ENCODE data around the gene MPST. TPM values are rescaled to one million over a fixed set of nuclear protein-coding genes. Genes with fewer than 3 reads are reported as not detected.

MPST gene
- total and polyA plus RNA-seq, 4 experiments from 2014 or later = 3.7 to 7.4 (median 5.6) TPM

DNA sequence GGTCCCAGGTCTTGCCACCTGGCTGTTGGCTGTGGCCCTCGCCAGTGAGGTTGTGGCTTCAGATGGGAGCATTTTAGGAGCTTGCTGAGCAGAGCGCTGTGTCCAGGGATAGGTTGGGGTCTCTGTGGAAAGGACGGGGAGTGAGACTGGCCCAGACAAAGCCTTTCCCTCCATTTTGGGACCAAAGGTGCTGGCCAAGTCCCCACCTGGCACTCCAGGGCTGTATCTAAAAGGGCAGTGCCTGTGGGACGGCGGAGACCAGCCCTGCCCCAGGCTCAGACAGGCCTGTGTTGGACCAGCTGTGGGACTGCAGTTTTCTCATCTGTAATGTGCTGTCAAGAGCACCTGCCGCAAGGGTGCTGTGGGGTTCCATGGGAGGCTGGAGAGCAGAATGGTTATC lies 27.0 kb downstream of the MPST start:
- no peaks in the 10 kb centered on the region for H3K36me3 ChIP-seq (ENCODE audit: insufficient read depth, low read length)
- peaks cover 0 to 5% (median under 1%) of the 10 kb centered on the region in 4 donors for H3K4me1 Mint-ChIP-seq
- no peak overlapping the region for H3K27ac Mint-ChIP-seq
- no peak for DNase-seq
- H3K4me3 Mint-ChIP-seq = no peak overlapping the region
- intact Hi-C loops (cut with micrococcal nuclease) = no loop called here
- H3K27me3 Mint-ChIP-seq = peaks cover 0 to 2% of the 10 kb centered on the region in 2 donors
- no peaks in the 10 kb centered on the region for H3K4me1 ChIP-seq (ENCODE audit: insufficient read depth, low read length)
- H3K9me3 ChIP-seq (ENCODE audit: control insufficient read depth in 1 of 2, low read length in 2 of 2) = no peaks in the 10 kb centered on the region
- POLR2A ChIA-PET (ENCODE audit: partially characterized antibody) = no interaction called here
- H3K27me3 ChIP-seq (ENCODE audit: insufficient read depth, low read length) = no peaks in the 10 kb centered on the region
- CTCF ChIA-PET (ENCODE audit: partially characterized antibody) = interaction anchor here (1.0 kb wide), 1 partner anchor 9 kb away, joined by 3 read pairs; no protein-coding TSS in a partner anchor
- no peak overlapping the region for H3K4me3 ChIP-seq (ENCODE audit: low read length in 2 of 2)
- H3K36me3 Mint-ChIP-seq = no peaks in the 10 kb centered on the region
- H3K9me3 Mint-ChIP-seq = peaks cover 0 to 2% (median 0%) of the 10 kb centered on the region in 8 donors
- no peak overlapping the region for H3K27ac ChIP-seq (ENCODE audit: low read depth, low read length)

DNA sequence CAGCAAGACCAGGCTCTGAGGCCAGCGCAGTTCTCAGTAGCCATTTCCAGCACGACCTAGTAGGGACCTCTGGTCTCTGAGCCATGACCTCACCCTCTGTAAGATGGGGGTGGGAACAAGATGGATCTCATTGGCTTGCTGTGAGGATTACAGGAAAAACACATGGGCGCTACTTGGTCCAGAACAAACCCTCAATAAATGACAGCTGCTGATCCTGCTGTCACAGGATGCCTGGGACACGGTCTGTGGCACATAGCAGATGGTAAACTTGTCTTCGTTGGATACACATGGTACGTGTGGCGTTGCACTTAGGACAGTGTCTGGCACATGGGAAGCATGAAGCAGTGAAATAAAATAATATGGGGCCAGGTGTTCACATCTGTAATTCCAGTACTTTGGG lies 27.5 kb downstream of the MPST start:
- H3K36me3 ChIP-seq (ENCODE audit: insufficient read depth, low read length) = no peaks in the 10 kb centered on the region
- intact Hi-C loops (cut with micrococcal nuclease) = no loop called here
- ChIA-PET CTCF (ENCODE audit: partially characterized antibody) (interaction anchor here (1.2 kb wide), 1 partner anchor 152 kb away, joined by 3 read pairs; no protein-coding TSS in a partner anchor), POLR2A (ENCODE audit: partially characterized antibody) (no interaction called here)
- Mint-ChIP-seq H3K4me1 (peaks cover 0 to 5% (median under 1%) of the 10 kb centered on the region in 4 donors), H3K27me3 (no peaks in the 10 kb centered on the region), H3K4me3 (no peak overlapping the region), H3K36me3 (no peaks in the 10 kb centered on the region), H3K9me3 (peaks cover 0 to 2% (median 0%) of the 10 kb centered on the region in 8 donors), H3K27ac (no peak overlapping the region)
- no peaks in the 10 kb centered on the region for H3K9me3 ChIP-seq (ENCODE audit: control insufficient read depth in 1 of 2, low read length in 2 of 2)
- no peak for DNase-seq
- H3K27me3 ChIP-seq (ENCODE audit: insufficient read depth, low read length) = no peaks in the 10 kb centered on the region
- H3K27ac ChIP-seq (ENCODE audit: low read depth, low read length) = no peak overlapping the region
- H3K4me3 ChIP-seq (ENCODE audit: low read length in 2 of 2) = no peak overlapping the region
- H3K4me1 ChIP-seq (ENCODE audit: insufficient read depth, low read length) = peaks cover 2% of the 10 kb centered on the region

DNA sequence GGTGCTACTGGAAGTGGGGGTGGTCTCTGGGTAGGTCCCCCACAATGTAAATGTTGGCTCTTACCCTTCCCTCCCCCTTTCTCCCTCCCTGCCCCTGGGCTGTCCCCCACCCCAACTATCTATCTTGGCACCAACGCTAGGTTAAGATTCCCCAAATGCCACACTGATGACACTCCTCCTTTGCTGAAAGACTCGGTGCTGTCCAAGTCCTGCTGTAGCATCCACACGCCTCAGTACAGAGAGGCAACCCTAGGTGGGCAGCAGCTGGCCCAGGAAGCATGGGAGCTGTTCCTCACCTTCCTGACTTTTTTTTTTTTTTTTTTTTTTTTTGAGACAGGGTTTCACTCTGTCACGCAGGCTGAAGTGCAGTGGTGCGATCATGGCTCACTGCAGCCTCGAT lies 28.6 kb downstream of the MPST start:
- intact Hi-C loops (cut with micrococcal nuclease) = no loop called here
- peaks cover 13% of the 10 kb centered on the region for H3K4me1 ChIP-seq (ENCODE audit: insufficient read depth, low read length)
- Mint-ChIP-seq H3K27ac (no peak overlapping the region), H3K4me1 (peaks cover 4 to 16% (median 7%) of the 10 kb centered on the region in 4 donors), H3K9me3 (no peaks in the 10 kb centered on the region), H3K36me3 (no peaks in the 10 kb centered on the region), H3K4me3 (no peak overlapping the region), H3K27me3 (no peaks in the 10 kb centered on the region)
- H3K27me3 ChIP-seq (ENCODE audit: insufficient read depth, low read length) = no peaks in the 10 kb centered on the region
- no peak overlapping the region for H3K4me3 ChIP-seq (ENCODE audit: low read length in 2 of 2)
- DNase-seq = no peak
- ChIA-PET CTCF (ENCODE audit: partially characterized antibody) (interaction anchor here (0.7 to 1.2 kb wide), 2 partner anchors 151 to 553 kb away, joined by 3 to 5 read pairs; no protein-coding TSS in a partner anchor), POLR2A (ENCODE audit: partially characterized antibody) (no interaction called here)
- H3K9me3 ChIP-seq (ENCODE audit: control insufficient read depth in 1 of 2, low read length in 2 of 2) = no peaks in the 10 kb centered on the region
- no peaks in the 10 kb centered on the region for H3K36me3 ChIP-seq (ENCODE audit: insufficient read depth, low read length)
- H3K27ac ChIP-seq (ENCODE audit: low read depth, low read length) = no peak overlapping the region

DNA sequence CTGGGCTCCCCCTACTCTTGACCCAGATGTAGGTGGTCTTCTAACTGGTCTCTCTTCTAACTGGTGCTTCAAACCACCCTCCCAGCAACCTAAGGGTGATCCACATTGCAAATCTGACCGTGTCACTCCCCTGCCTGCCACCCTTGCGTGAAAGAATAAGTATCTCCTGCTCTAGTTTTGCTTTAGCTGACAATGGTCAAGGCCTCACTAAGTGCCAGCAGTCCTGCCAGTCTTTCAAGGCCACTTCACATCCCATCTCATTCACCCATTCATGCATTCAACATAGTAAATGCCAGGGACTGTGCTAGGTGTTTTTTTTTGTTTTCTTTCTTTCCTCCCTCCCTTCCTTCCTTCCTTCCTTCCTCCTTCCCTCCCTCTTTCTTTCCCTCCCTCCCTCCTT lies 29.7 kb downstream of the MPST start:
- POLR2A ChIA-PET (ENCODE audit: partially characterized antibody) = no interaction called here
- H3K9me3 Mint-ChIP-seq = no peaks in the 10 kb centered on the region
- peaks cover 14% of the 10 kb centered on the region for H3K4me1 ChIP-seq (ENCODE audit: insufficient read depth, low read length)
- peaks cover 4 to 20% (median 13%) of the 10 kb centered on the region in 4 donors for H3K4me1 Mint-ChIP-seq
- CTCF ChIA-PET (ENCODE audit: partially characterized antibody) = no interaction called here
- intact Hi-C loops (cut with micrococcal nuclease) = no loop called here
- H3K27me3 ChIP-seq (ENCODE audit: insufficient read depth, low read length) = no peaks in the 10 kb centered on the region
- no peak overlapping the region for H3K4me3 ChIP-seq (ENCODE audit: low read length in 2 of 2)
- H3K4me3 Mint-ChIP-seq = no peak overlapping the region
- H3K27ac Mint-ChIP-seq = no peak overlapping the region
- H3K36me3 Mint-ChIP-seq = peaks cover 0 to 4% of the 10 kb centered on the region in 2 donors
- no peaks in the 10 kb centered on the region for H3K9me3 ChIP-seq (ENCODE audit: control insufficient read depth in 1 of 2, low read length in 2 of 2)
- H3K36me3 ChIP-seq (ENCODE audit: insufficient read depth, low read length) = no peaks in the 10 kb centered on the region
- no peak for DNase-seq
- H3K27ac ChIP-seq (ENCODE audit: low read depth, low read length) = no peak overlapping the region
- no peaks in the 10 kb centered on the region for H3K27me3 Mint-ChIP-seq

DNA sequence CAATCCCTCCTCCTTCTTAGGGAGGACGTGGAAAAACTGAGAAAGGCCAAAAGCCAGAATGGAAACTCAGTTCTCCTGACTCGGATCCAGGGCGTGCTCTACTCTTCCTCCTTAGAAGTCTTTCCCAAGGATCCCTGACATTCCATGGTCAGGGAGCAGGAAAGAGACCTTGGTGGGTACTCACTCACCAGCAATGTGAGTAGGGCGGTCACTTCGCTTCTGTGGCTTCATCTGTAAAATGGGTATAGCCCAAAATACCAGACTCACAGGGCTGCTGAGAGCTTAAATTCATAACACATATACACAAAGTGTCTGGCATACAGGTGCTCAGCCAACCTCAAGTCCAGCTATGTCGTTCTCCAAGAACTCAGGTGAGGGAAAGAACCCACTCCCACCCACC lies 31.4 kb downstream of the MPST start:
- H3K27me3 Mint-ChIP-seq = no peaks in the 10 kb centered on the region
- no peak for DNase-seq
- peaks cover 8% of the 10 kb centered on the region for H3K36me3 ChIP-seq (ENCODE audit: insufficient read depth, low read length)

DNA sequence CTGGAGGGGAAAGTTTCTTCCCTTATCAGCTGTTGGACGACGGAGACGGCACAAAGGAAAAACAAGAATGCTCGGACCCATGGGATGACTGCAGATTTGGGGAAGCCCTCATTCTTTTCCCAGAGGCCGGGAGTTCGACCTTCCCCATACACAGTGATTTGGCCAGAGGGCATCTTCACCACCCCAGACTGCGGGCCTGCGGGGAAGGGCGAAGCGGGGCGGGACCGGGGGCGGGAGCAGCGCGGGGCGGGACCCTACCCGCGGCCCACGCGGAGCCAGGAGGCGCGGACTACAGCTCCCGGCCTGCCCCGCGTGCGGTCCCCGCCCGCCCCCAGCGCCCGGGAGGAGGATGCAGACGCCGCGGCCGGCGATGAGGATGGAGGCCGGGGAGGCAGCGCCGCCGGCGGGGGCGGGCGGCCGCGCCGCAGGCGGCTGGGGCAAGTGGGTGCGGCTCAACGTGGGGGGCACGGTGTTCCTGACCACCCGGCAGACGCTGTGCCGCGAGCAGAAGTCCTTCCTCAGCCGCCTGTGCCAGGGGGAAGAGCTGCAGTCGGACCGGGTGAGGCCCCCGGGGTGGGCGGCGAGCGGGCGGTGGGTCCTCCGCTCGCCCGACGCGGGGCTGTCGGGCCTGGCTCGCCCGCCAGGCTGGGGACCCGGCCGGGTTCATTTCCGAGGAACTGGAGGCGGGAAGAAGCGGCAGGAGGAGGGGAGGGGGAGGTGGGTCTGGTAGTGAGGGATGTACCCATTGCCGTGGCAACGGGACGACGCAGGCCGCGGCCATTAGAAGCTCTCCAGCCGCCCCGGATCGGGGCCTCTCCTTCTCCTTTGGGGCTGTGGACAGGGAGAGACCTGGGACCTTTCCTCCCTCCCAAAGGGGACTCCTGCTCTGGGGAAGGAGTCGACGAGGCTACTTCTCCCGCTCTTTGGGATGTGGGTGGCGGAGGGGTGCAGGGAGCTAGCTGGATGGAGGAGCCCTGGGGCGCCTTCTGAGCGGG lies 32.1 kb downstream of the MPST start, which contains the start of gene KCTD17:
Gene KCTD17, plus strand, starts transcription at position 352 of the 995 bp plus-strand sequence. Its CDS starts 19 bp downstream, at position 371.
- ChIA-PET POLR2A (ENCODE audit: partially characterized antibody) (interaction anchor here (0.7 to 1.7 kb wide), 10 partner anchors 28 to 193 kb away, joined by 3 to 8 read pairs (median 3); partner anchors contain the start of genes IL2RB and RAC2), CTCF (ENCODE audit: partially characterized antibody) (interaction anchor here (1.0 to 1.3 kb wide), 2 partner anchors 74 to 96 kb away, joined by 3 read pairs; no protein-coding TSS in a partner anchor)
- intact Hi-C loops (cut with micrococcal nuclease) = loop anchor here (1.0 kb wide), 1 partner anchor 275 kb away; the partner anchor contains the start of gene IFT27
- H3K27ac Mint-ChIP-seq = peak within 1 kb of the TSS; percentile 53 to 93 (median 82)
- no peaks in the 10 kb centered on the region for H3K27me3 Mint-ChIP-seq
- peaks cover 13 to 14% of the 10 kb centered on the region in 2 donors for H3K36me3 Mint-ChIP-seq
- peak within 1 kb of the TSS; percentile 70 for H3K27ac ChIP-seq (ENCODE audit: low read depth, low read length)
- peaks cover 14% of the 10 kb centered on the region for H3K4me1 ChIP-seq (ENCODE audit: insufficient read depth, low read length)
- peak within 1 kb of the TSS; percentile 82 to 90 (median 84) for H3K4me3 Mint-ChIP-seq
- DNase-seq = peak; percentile 58 to 72 (median 68)
- peak within 1 kb of the TSS; percentile 17 to 60 for H3K4me3 ChIP-seq (ENCODE audit: low read length in 2 of 2)
- no peaks in the 10 kb centered on the region for H3K9me3 Mint-ChIP-seq
- no peaks in the 10 kb centered on the region for H3K27me3 ChIP-seq (ENCODE audit: insufficient read depth, low read length)
- no peaks in the 10 kb centered on the region for H3K9me3 ChIP-seq (ENCODE audit: control insufficient read depth in 1 of 2, low read length in 2 of 2)
- peaks cover 8% of the 10 kb centered on the region for H3K36me3 ChIP-seq (ENCODE audit: insufficient read depth, low read length)
- H3K4me1 Mint-ChIP-seq = peaks cover 4 to 20% (median 13%) of the 10 kb centered on the region in 4 donors

More for the DNA sequence above, 31.4 kb downstream of the MPST start:
- Mint-ChIP-seq H3K27ac (peak overlapping the region in 2 of 7 donors; percentile 68 to 91), H3K4me3 (peak overlapping the region in 7 of 8 donors; percentile 1 to 83 (median 74)), H3K36me3 (peaks cover 6 to 10% of the 10 kb centered on the region in 2 donors), H3K9me3 (no peaks in the 10 kb centered on the region), H3K4me1 (peaks cover 4 to 20% (median 13%) of the 10 kb centered on the region in 4 donors)
- intact Hi-C loops (cut with micrococcal nuclease) = loop anchor here (1.0 kb wide), 1 partner anchor 275 kb away; the partner anchor contains the start of gene IFT27
- Histone ChIP-seq H3K4me3 (ENCODE audit: low read length in 2 of 2) (no peak overlapping the region), H3K27ac (ENCODE audit: low read depth, low read length) (no peak overlapping the region), H3K9me3 (ENCODE audit: control insufficient read depth in 1 of 2, low read length in 2 of 2) (no peaks in the 10 kb centered on the region), H3K4me1 (ENCODE audit: insufficient read depth, low read length) (peaks cover 14% of the 10 kb centered on the region), H3K27me3 (ENCODE audit: insufficient read depth, low read length) (no peaks in the 10 kb centered on the region)
- ChIA-PET CTCF (ENCODE audit: partially characterized antibody) (interaction anchor here (1.0 to 1.3 kb wide), 2 partner anchors 73 to 97 kb away, joined by 3 read pairs; no protein-coding TSS in a partner anchor), POLR2A (ENCODE audit: partially characterized antibody) (interaction anchor here (0.7 to 1.7 kb wide), 7 partner anchors 29 to 194 kb away, joined by 3 to 8 read pairs (median 3); partner anchors contain the start of gene RAC2)
